Osteocyte (in vitro differentiated cells): ENCODE data around the gene FGL2. TPM values are rescaled to one million over a fixed set of nuclear protein-coding genes. Genes with fewer than 3 reads are reported as not detected.
A peak's percentile ranks its signal among the peaks of the same experiment; 100 is the strongest.
"Not testable (repeated sequence)": the region's sequence is repeated elsewhere in the genome, so short reads cannot be mapped to it uniquely, and the experiment has no call there.

Source experiments
- DNase-seq: peaks from one replicate; pipeline ENCODE4 v3.0.0; 2021; ENCODE audit warnings: mixed read lengths; ENCODE audit not compliant: unreplicated experiment; ENCODE audit errors: extremely low spot score
- H3K27ac Mint-ChIP-seq: one replicate; pipeline ENCODE4 v1.8.0; 2021; ENCODE audit warnings: mild to moderate bottlenecking, mixed read lengths; ENCODE audit not compliant: unreplicated experiment
- H3K27me3 Mint-ChIP-seq: one replicate; pipeline ENCODE4 v1.8.0; 2021; ENCODE audit warnings: mixed read lengths; ENCODE audit not compliant: unreplicated experiment
- H3K36me3 Mint-ChIP-seq: one replicate; pipeline ENCODE4 v1.8.0; 2021; ENCODE audit warnings: mixed read lengths; ENCODE audit not compliant: unreplicated experiment
- H3K4me1 Mint-ChIP-seq: one replicate; pipeline ENCODE4 v1.8.0; 2021; ENCODE audit warnings: mixed read lengths; ENCODE audit not compliant: unreplicated experiment
- H3K4me3 Mint-ChIP-seq: one replicate; pipeline ENCODE4 v1.8.0; 2021; ENCODE audit warnings: mild to moderate bottlenecking, moderate library complexity, mixed read lengths; ENCODE audit not compliant: unreplicated experiment
- H3K9me3 Mint-ChIP-seq: one replicate; pipeline ENCODE4 v1.8.0; 2021; ENCODE audit warnings: mixed read lengths; ENCODE audit not compliant: unreplicated experiment
- total RNA-seq: library from RNA; stranded (reverse); gene quantifications from 2 replicates; pipeline ENCODE4 v1.2.1, GENCODE V29; 2021
- TF ChIP-seq, protein P1 (sequence below): fragments of 200-600 bp; sonication (generic); IDR thresholded peaks from 2 replicates; pipeline ENCODE4 v1.5.0; 2021; ENCODE audit warnings: antibody characterized with exemption, mild to moderate bottlenecking, moderate library complexity

The FGL2 gene
- total RNA-seq, 1 donor from 2014 or later: 0.16 TPM

DNA sequence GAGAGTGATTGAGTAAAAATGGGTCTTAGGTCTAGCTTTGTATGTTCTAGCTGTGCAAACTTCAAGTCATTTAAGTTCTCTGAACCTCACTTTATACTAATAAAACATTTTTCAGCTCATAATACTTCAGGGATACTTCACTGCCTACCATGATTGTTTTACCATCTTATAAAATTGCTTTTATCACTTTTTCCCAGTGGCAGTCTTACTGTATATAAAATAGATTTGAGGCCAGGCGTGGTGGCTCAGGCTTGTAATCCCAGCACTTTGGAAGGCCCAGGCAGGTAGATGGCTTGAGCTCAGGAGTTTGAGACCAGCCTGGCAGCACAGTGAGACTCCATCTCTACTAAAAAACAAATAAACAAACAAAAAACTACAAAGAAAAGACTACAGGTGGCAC, 17.4 kb downstream of the FGL2 start:
- no peaks in the 10 kb centered on the region for H3K27me3 Mint-ChIP-seq
- no peak overlapping the region for H3K27ac Mint-ChIP-seq
- no peak overlapping the region for H3K4me3 Mint-ChIP-seq
- peaks cover 19% of the 10 kb centered on the region for H3K4me1 Mint-ChIP-seq
- H3K36me3 Mint-ChIP-seq: no peaks in the 10 kb centered on the region
- DNase-seq: no peak
- H3K9me3 Mint-ChIP-seq: peaks cover 3% of the 10 kb centered on the region
- TF ChIP-seq, protein P1, sequence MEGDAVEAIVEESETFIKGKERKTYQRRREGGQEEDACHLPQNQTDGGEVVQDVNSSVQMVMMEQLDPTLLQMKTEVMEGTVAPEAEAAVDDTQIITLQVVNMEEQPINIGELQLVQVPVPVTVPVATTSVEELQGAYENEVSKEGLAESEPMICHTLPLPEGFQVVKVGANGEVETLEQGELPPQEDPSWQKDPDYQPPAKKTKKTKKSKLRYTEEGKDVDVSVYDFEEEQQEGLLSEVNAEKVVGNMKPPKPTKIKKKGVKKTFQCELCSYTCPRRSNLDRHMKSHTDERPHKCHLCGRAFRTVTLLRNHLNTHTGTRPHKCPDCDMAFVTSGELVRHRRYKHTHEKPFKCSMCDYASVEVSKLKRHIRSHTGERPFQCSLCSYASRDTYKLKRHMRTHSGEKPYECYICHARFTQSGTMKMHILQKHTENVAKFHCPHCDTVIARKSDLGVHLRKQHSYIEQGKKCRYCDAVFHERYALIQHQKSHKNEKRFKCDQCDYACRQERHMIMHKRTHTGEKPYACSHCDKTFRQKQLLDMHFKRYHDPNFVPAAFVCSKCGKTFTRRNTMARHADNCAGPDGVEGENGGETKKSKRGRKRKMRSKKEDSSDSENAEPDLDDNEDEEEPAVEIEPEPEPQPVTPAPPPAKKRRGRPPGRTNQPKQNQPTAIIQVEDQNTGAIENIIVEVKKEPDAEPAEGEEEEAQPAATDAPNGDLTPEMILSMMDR: no peak

DNA sequence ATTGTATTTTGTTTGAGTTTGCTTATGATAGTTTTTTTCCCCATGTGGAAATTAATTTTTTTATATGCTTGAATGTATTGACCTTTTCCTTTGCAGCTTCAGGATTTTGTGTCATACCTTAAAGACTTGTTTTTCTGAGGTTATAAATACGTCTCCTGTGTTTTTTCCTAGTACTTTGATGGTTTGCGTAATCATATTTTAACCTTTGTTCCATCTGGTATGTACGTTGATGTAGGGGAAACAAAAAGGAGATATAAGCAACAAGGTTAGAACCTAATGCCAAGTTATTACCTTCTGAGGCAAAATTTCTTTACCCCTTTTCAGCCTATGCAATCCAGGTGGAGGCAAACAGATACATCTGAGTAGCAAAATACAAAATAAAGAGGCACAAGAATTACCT, 17.9 kb downstream of the FGL2 start:
- TF ChIP-seq, protein P1: no peak
- H3K27ac Mint-ChIP-seq: no peak overlapping the region
- peaks cover 22% of the 10 kb centered on the region for H3K4me1 Mint-ChIP-seq
- no peaks in the 10 kb centered on the region for H3K27me3 Mint-ChIP-seq
- H3K4me3 Mint-ChIP-seq: no peak overlapping the region
- H3K9me3 Mint-ChIP-seq: peaks cover 3% of the 10 kb centered on the region
- DNase-seq: no peak
- H3K36me3 Mint-ChIP-seq: no peaks in the 10 kb centered on the region

DNA sequence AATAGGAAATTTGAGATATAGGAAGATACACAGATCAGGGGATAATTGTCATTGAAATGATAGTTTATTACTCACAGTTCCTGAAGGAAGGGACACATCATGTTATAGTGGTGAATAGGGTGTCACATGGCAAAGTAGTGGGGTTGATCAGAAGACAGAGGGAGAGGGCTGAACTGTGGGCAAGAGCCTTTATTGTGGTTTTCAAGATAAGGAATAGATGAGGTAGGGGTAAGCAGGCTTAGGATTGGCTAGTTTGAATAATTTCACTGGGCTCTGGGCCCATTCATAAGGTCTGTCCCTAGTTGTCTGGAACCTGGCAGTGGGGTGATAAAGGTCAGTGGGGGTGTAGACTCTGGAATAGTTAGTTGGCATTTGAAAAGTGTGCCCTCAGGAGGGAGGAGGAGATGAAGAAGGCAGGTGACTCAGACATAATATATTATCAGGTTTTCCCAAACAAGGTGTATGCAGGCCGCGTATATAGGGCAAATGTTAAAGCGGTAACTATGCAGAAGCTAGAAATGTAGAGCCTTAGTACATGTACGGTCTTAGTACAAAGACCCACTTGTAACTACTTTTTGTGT, 18.5 kb downstream of the FGL2 start:
- no peaks in the 10 kb centered on the region for H3K27me3 Mint-ChIP-seq
- H3K27ac Mint-ChIP-seq: no peak overlapping the region
- H3K36me3 Mint-ChIP-seq: no peaks in the 10 kb centered on the region
- DNase-seq: no peak
- peaks cover 2% of the 10 kb centered on the region for H3K9me3 Mint-ChIP-seq
- TF ChIP-seq, protein P1: no peak
- no peak overlapping the region for H3K4me3 Mint-ChIP-seq
- H3K4me1 Mint-ChIP-seq: peaks cover 22% of the 10 kb centered on the region

DNA sequence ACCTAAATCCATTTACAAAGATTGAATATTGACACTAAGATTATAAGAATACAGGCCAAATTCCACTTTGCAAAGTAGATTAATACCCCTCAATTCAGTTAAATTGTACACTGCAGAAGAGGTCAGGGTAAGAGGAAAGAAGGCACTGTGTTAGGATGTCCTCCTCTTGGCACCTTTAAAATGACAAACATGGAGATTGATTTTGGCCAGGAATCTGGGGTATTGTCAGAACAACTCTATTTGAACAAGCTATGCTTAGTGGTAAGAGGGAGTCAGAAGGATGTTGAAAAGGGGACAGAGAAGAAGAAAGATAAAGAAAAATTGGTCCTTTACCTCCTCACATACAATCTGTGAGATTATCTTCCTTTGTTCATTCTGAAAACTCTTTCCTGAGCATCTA, 21.6 kb downstream of the FGL2 start:
- not testable (repeated sequence) for H3K4me3 Mint-ChIP-seq, H3K27me3 Mint-ChIP-seq, H3K9me3 Mint-ChIP-seq, H3K36me3 Mint-ChIP-seq, DNase-seq
- peak overlapping the region; percentile 71 for H3K27ac Mint-ChIP-seq
- peaks cover 13% of the 10 kb centered on the region for H3K4me1 Mint-ChIP-seq

DNA sequence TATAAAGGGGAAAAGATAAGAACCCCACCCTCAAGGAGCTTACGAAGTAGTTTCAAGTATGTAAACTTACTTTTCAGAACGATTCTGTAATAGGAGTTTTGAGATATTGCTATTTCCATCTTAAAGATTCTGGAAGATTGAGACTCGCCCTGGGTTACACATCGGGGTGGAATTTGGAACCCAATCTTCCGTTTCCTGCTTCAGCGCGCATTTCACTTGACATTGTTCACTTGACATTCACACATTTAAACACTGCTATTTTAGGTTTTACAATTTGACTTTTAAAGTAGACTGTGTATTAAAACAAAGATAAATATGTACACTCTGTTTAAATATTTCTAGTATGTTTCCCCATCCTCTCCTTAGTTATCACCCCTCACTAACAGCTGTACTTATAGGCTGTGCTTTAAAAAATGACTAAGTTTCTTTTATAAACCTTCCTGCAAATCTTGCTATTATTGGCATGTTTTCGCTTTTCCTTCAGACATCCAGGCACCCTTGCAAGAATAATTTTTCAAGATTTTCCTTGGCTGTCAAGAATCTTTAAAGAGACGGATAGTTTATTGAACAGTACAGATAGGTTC, 22.2 kb downstream of the FGL2 start:
- H3K27ac Mint-ChIP-seq: peak overlapping the region; percentile 71
- H3K4me3 Mint-ChIP-seq: peak overlapping the region; percentile 48

GRCh38 chr7:77175274-77175800, 24.3 kb downstream of the FGL2 start:
- peaks cover 13% of the 10 kb centered on the region for H3K4me1 Mint-ChIP-seq
- not testable (repeated sequence) for DNase-seq, H3K27me3 Mint-ChIP-seq, H3K4me3 Mint-ChIP-seq, H3K27ac Mint-ChIP-seq, H3K9me3 Mint-ChIP-seq, H3K36me3 Mint-ChIP-seq

More for the DNA sequence above, 22.2 kb downstream of the FGL2 start:
- peaks cover 13% of the 10 kb centered on the region for H3K4me1 Mint-ChIP-seq
- DNase-seq, H3K36me3 Mint-ChIP-seq, H3K9me3 Mint-ChIP-seq, H3K27me3 Mint-ChIP-seq: not testable (repeated sequence)

DNA sequence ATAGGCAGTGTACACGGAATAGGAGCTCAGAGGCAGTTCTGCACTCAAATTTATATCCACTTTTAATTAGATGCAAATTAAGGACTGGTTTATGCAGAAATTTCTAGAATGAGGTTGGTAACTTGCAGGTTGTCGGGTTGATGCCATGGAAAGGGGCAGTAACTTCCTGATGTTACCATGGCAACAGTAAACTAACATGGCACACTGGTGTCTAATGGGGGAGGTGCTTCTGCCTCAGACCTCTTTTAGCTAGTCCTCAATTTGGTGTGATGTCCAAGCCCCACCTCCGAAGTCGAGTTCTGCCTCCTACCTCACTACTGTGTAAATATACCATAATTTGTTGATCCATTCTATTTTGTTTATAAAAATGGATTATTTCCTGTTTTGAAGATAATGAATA, 25.2 kb downstream of the FGL2 start:
- not testable (repeated sequence) for H3K4me3 Mint-ChIP-seq, H3K27ac Mint-ChIP-seq, H3K27me3 Mint-ChIP-seq, H3K36me3 Mint-ChIP-seq, DNase-seq, H3K9me3 Mint-ChIP-seq
- H3K4me1 Mint-ChIP-seq: peaks cover 13% of the 10 kb centered on the region

DNA sequence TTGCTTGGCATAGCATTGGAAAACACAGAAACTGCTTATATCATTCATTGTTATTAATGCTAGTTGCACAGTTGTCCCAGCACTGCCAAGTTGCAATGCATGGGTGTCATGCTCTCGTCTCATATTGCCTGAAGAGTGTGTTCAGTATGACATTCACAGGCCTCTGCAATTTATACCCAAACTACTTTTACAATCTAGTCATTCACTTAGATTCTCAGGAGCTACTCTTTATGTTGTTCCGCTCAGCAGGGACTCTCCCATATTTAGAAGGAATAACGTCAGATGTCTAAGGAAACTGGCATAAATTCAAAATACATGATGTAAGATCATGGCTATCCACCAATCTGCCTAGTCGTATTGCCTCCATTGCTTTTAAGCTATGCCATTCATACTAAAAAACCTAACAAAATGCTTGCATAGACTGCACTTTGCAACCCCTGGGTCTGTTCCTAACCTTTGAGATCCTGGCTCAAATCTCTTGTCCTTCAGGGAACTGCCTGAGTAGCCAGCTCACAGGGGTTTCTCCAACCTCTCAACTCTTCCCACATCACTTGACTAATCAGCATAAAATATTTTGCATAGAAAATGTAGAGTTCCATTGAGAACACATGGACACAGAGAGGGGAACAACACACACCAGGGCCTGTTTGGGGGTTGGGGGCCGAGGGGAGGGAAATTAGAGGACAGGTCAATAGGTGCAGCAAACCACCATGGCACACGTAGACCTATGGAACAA, 27.0 kb downstream of the FGL2 start:
- not testable (repeated sequence) for H3K27me3 Mint-ChIP-seq, H3K4me1 Mint-ChIP-seq, H3K9me3 Mint-ChIP-seq, H3K4me3 Mint-ChIP-seq, H3K27ac Mint-ChIP-seq, DNase-seq, H3K36me3 Mint-ChIP-seq

- H3K4me3 Mint-ChIP-seq, H3K9me3 Mint-ChIP-seq, H3K27me3 Mint-ChIP-seq, H3K4me1 Mint-ChIP-seq, H3K36me3 Mint-ChIP-seq, H3K27ac Mint-ChIP-seq, DNase-seq: not testable (repeated sequence)
These were observed 28.5 kb downstream of the FGL2 start for GRCh38 chr7:77171073-77171472.
